ENCODE results near the gene TMEM150B. TPM values are rescaled to one million over a fixed set of nuclear protein-coding genes. Genes with fewer than 3 reads are reported as not detected.

The TMEM150B gene
- total and polyA plus RNA-seq, 2 of the 13 experiments (the other 11 are each of a cell fraction or from before 2014, with no cell fraction given), result 1.3 to 1.8 TPM

DNA sequence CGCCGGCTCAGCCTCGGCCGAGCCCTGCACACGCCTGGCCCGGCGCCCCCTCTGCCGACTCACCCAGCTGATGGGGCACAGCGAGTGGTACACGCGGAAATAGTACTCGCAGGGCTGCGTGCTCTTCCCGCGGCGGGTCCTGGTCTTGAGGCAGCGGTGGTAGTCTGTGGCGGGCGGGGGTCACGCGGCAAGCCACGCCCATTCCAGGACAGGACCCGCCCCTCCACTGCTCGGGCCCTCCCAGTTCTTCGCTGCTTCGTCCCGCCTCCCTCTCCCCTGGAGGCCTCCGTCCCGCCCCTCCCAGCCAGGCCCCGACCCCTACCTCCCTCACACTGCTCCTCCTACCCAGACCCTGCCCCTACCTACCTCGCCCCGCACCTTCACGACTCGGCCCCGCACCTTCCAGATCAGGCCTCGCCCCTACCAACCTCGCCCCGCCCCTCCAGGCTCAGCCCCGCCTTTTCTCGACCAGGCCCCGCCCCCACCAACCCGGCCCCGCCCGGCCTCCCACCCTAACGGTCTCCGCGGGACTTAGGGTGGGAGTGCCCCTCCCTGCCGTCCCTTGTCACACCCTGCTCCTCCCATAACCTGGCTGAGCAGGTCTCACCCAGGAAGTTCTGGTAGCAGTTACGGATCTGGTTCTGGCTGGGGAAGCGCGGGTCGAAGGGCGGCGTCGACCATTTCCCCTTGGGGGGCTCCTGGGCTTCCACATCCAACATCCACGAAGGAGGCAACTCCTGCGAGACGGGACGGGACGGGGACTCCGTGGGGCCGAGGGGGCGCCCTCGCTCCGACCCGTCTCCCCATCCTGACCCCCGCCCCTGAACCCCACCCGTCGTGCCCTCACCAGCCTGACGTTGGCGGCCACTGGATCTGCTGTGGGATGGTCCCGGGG is 28.9 kb upstream of the TMEM150B start (continued):
- TF ChIP-seq MAZ (IDR thresholded peaks at IDR 0.05; ENCODE audit: borderline replicate concordance, low read depth, low read length), result no peak
- TF ChIP-seq MAZ (CRISPR knock-in tag; IDR thresholded peaks at IDR 0.05; ENCODE audit: low read depth), result 0 out of 2 replicates have a peak, but pooled peaks have one; percentile 29
- TF ChIP-seq TP53 (CRISPR knock-in tag; conservative IDR thresholded peaks at IDR 0.05), result no peak
- TF ChIP-seq, protein P1, sequence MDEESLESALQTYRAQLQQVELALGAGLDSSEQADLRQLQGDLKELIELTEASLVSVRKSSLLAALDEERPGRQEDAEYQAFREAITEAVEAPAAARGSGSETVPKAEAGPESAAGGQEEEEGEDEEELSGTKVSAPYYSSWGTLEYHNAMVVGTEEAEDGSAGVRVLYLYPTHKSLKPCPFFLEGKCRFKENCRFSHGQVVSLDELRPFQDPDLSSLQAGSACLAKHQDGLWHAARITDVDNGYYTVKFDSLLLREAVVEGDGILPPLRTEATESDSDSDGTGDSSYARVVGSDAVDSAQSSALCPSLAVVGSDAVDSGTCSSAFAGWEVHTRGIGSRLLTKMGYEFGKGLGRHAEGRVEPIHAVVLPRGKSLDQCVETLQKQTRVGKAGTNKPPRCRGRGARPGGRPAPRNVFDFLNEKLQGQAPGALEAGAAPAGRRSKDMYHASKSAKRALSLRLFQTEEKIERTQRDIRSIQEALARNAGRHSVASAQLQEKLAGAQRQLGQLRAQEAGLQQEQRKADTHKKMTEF (CRISPR knock-in tag; IDR thresholded peaks at IDR 0.05), result peak; percentile 37; the same call in 1 of the 2 replicates
- TF ChIP-seq SP4 (CRISPR knock-in tag; IDR thresholded peaks at IDR 0.05), result peak; percentile 85
- TF ChIP-seq ZNF563 (CRISPR knock-in tag; IDR thresholded peaks at IDR 0.05), result no peak
- no peak for TF ChIP-seq ZNF614 (CRISPR knock-in tag; IDR thresholded peaks at IDR 0.05; ENCODE audit: borderline replicate concordance)
- TF ChIP-seq ZNF891 (CRISPR knock-in tag; IDR thresholded peaks at IDR 0.05), result no peak
- TF ChIP-seq ZBTB7B (CRISPR knock-in tag; IDR thresholded peaks at IDR 0.05), result no peak
- TF ChIP-seq SOX13 (IDR thresholded peaks at IDR 0.05), result no peak
- no peak for TF ChIP-seq SOX13 (CRISPR knock-in tag; conservative IDR thresholded peaks at IDR 0.05 in 1 of 2, IDR thresholded peaks at IDR 0.05 in 1 of 2)
- 0 out of 2 replicates have a peak, but pooled peaks have one; percentile 15 for TF ChIP-seq SPEN (CRISPR knock-in tag; IDR thresholded peaks at IDR 0.05; ENCODE audit: low read depth)
- no peak for TF ChIP-seq NR2F1 (CRISPR knock-in tag; IDR thresholded peaks at IDR 0.05)
- no peak for TF ChIP-seq ZFP36L2 (CRISPR knock-in tag; IDR thresholded peaks at IDR 0.05)
- TF ChIP-seq ZNF235 (CRISPR knock-in tag; IDR thresholded peaks at IDR 0.05; ENCODE audit: borderline replicate concordance), result no peak
- TF ChIP-seq, protein P2, sequence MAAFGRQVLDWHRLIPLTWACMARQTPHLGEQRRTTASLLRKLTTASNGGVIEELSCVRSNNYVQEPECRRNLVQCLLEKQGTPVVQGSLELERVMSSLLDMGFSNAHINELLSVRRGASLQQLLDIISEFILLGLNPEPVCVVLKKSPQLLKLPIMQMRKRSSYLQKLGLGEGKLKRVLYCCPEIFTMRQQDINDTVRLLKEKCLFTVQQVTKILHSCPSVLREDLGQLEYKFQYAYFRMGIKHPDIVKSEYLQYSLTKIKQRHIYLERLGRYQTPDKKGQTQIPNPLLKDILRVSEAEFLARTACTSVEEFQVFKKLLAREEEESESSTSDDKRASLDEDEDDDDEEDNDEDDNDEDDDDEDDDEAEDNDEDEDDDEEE (CRISPR knock-in tag; IDR thresholded peaks at IDR 0.05), result no peak
- TF ChIP-seq KDM2A (CRISPR knock-in tag; IDR thresholded peaks at IDR 0.05; ENCODE audit: borderline replicate concordance, low read depth), result peak; percentile 53; the same call in 1 of the 2 replicates
- no peak for TF ChIP-seq ZNF256 (CRISPR knock-in tag; conservative IDR thresholded peaks at IDR 0.05)
- no peak for TF ChIP-seq ERF (CRISPR knock-in tag; IDR thresholded peaks at IDR 0.05)
- TF ChIP-seq, protein P3, sequence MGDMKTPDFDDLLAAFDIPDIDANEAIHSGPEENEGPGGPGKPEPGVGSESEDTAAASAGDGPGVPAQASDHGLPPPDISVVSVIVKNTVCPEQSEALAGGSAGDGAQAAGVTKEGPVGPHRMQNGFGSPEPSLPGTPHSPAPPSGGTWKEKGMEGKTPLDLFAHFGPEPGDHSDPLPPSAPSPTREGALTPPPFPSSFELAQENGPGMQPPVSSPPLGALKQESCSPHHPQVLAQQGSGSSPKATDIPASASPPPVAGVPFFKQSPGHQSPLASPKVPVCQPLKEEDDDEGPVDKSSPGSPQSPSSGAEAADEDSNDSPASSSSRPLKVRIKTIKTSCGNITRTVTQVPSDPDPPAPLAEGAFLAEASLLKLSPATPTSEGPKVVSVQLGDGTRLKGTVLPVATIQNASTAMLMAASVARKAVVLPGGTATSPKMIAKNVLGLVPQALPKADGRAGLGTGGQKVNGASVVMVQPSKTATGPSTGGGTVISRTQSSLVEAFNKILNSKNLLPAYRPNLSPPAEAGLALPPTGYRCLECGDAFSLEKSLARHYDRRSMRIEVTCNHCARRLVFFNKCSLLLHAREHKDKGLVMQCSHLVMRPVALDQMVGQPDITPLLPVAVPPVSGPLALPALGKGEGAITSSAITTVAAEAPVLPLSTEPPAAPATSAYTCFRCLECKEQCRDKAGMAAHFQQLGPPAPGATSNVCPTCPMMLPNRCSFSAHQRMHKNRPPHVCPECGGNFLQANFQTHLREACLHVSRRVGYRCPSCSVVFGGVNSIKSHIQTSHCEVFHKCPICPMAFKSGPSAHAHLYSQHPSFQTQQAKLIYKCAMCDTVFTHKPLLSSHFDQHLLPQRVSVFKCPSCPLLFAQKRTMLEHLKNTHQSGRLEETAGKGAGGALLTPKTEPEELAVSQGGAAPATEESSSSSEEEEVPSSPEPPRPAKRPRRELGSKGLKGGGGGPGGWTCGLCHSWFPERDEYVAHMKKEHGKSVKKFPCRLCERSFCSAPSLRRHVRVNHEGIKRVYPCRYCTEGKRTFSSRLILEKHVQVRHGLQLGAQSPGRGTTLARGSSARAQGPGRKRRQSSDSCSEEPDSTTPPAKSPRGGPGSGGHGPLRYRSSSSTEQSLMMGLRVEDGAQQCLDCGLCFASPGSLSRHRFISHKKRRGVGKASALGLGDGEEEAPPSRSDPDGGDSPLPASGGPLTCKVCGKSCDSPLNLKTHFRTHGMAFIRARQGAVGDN (CRISPR knock-in tag; IDR thresholded peaks at IDR 0.05), result peak; percentile 45
- 0 out of 2 replicates have a peak, but pooled peaks have one; percentile 20 for TF ChIP-seq DNMT1 (CRISPR knock-in tag; IDR thresholded peaks at IDR 0.05)

Measured in HepG2 (cell line).